OCI-LY7 (cell line): Measurements from ENCODE around the gene CYFIP2.

Experiments
- EZH2phosphoT487 ChIP-seq: fragments of 200-600 bp; sonication (generic); IDR thresholded peaks from 2 replicates; pipeline ENCODE4 v1.6.1; 2018; ENCODE audit warnings: low read depth, borderline replicate concordance, mild to moderate bottlenecking, mixed run types, antibody characterized with exemption, low read length, moderate library complexity, mixed read lengths
- TF ChIP-seq, protein P1 (sequence below): fragments of 200-600 bp; sonication (generic); conservative IDR thresholded peaks from 2 replicates; pipeline ENCODE4 v1.5.1; 2014; ENCODE audit warnings: mild to moderate bottlenecking, antibody characterized with exemption, low read length, moderate library complexity, mixed read lengths

DNA sequence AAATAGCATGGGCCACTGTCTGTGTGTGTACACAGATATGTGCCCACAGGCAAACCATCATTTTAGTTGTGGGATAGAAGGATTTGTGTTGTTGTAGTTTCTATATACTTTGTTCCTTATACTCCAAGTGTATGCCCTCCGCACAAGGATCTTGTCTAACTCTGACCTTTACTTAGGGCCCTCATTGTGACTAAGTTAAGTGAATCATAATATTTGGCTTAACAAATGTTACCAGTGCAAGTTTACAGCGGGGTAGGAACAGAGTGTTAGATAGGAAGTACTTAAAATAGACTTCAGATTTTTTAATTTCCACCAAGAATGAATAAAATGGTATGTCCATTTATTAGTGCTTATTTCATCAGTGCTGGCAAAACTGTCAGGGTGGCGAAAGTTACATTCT, 29.5 kb upstream of the CYFIP2 start:
- TF ChIP-seq, protein P1, sequence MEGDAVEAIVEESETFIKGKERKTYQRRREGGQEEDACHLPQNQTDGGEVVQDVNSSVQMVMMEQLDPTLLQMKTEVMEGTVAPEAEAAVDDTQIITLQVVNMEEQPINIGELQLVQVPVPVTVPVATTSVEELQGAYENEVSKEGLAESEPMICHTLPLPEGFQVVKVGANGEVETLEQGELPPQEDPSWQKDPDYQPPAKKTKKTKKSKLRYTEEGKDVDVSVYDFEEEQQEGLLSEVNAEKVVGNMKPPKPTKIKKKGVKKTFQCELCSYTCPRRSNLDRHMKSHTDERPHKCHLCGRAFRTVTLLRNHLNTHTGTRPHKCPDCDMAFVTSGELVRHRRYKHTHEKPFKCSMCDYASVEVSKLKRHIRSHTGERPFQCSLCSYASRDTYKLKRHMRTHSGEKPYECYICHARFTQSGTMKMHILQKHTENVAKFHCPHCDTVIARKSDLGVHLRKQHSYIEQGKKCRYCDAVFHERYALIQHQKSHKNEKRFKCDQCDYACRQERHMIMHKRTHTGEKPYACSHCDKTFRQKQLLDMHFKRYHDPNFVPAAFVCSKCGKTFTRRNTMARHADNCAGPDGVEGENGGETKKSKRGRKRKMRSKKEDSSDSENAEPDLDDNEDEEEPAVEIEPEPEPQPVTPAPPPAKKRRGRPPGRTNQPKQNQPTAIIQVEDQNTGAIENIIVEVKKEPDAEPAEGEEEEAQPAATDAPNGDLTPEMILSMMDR: no peak
- no peak for TF ChIP-seq EZH2phosphoT487
